Measurements from ENCODE around the gene MYL5. TPM values are rescaled to one million over a fixed set of nuclear protein-coding genes. Genes with fewer than 3 reads are reported as not detected.
"Not testable (repeated sequence)": the region's sequence is repeated elsewhere in the genome, so short reads cannot be mapped to it uniquely, and the experiment has no call there.

The MYL5 gene
- total and polyA plus RNA-seq, 12 donors = 3.3 to 8.1 (median 6.1) TPM

- Histone ChIP-seq H3K4me1 (peaks cover 8 to 32% (median 21%) of the 10 kb centered on the region in 9 donors), H3K4me3 (no peak overlapping the region), H3K36me3 (peaks cover 0 to 3% (median 0%) of the 10 kb centered on the region in 9 donors), H3K27me3 (no peaks in the 10 kb centered on the region), H3K27ac (no peak overlapping the region), H3K9me3 (no peaks in the 10 kb centered on the region)
- ATAC-seq (peak in 1 of 8 donors; percentile 15), DNase-seq (no peak)
- no peak for TF ChIP-seq CTCF (IDR thresholded peaks at IDR 0.05)
- intact Hi-C loops (cut with DNase I) = no loop called here
- WGBS, 2 donors = 93 to 94% methylated on average over 46 of the region's 46 CpGs
Observed at GRCh38 chr4:704198-704891, 30.0 kb downstream of the MYL5 start.

- 94 to 96% methylated on average over 1 of the region's 1 CpG for WGBS, 2 donors
- H3K4me3 ChIP-seq = peak overlapping the region in 8 of 10 donors; percentile 88 to 99 (median 94)
- intact Hi-C loops (cut with DNase I) = no loop called here
- TF ChIP-seq CTCF (IDR thresholded peaks at IDR 0.05) = no peak
- no peaks in the 10 kb centered on the region for H3K27me3 ChIP-seq
- peak overlapping the region in 2 of 10 donors; percentile 93 to 97 for H3K27ac ChIP-seq
- H3K9me3 ChIP-seq = no peaks in the 10 kb centered on the region
- no peak for DNase-seq
- peak in 1 of 8 donors; percentile 6 for ATAC-seq
- peaks cover 0 to 3% (median 0%) of the 10 kb centered on the region in 9 donors for H3K36me3 ChIP-seq
- H3K4me1 ChIP-seq = peaks cover 8 to 32% (median 22%) of the 10 kb centered on the region in 9 donors
Observed at GRCh38 chr4:704971-705277, 30.6 kb downstream of the MYL5 start.

GRCh38 chr4:705278-706082, 31.1 kb downstream of the MYL5 start, which contains the start of gene PCGF3:
Gene PCGF3 (plus strand): TSS chr4:705832. CDS start chr4:733681, 27,849 bp downstream.
- WGBS, 2 donors = 2 to 3% methylated on average over 77 to 82 of the region's 82 CpGs
- peak within 1 kb of the TSS; percentile 67 to 97 (median 92) for H3K27ac ChIP-seq
- intact Hi-C loops (cut with DNase I) = no loop called here

GRCh38 chr4:706083-706633, 31.8 kb downstream of the MYL5 start:
- H3K36me3 ChIP-seq; intact Hi-C loops (cut with DNase I); H3K9me3 ChIP-seq; H3K27me3 ChIP-seq; DNase-seq; ATAC-seq: not testable (repeated sequence)
- H3K27ac ChIP-seq = peak overlapping the region; percentile 67 to 97 (median 92)
- peaks cover 8 to 30% (median 22%) of the 10 kb centered on the region in 9 donors for H3K4me1 ChIP-seq
- H3K4me3 ChIP-seq = peak overlapping the region; percentile 88 to 99 (median 94)
- WGBS, 2 donors = 3 to 5% methylated on average over 21 of the region's 21 CpGs

More at GRCh38 chr4:705278-706082, 31.1 kb downstream of the MYL5 start, which contains the start of gene PCGF3:
- peaks cover 8 to 30% (median 22%) of the 10 kb centered on the region in 9 donors for H3K4me1 ChIP-seq
- DNase-seq = peak; percentile 97 to 99
- ATAC-seq = peak; percentile 97 to 99 (median 98)
- no peaks in the 10 kb centered on the region for H3K9me3 ChIP-seq
- TF ChIP-seq CTCF (IDR thresholded peaks at IDR 0.05) = no peak
- H3K36me3 ChIP-seq = peaks cover 0 to 3% (median 0%) of the 10 kb centered on the region in 9 donors
- H3K4me3 ChIP-seq = peak within 1 kb of the TSS; percentile 88 to 99 (median 94)
- H3K27me3 ChIP-seq = no peaks in the 10 kb centered on the region
